ENCODE measurements around the gene R3HDM2.

R3HDM2 gene

DNA sequence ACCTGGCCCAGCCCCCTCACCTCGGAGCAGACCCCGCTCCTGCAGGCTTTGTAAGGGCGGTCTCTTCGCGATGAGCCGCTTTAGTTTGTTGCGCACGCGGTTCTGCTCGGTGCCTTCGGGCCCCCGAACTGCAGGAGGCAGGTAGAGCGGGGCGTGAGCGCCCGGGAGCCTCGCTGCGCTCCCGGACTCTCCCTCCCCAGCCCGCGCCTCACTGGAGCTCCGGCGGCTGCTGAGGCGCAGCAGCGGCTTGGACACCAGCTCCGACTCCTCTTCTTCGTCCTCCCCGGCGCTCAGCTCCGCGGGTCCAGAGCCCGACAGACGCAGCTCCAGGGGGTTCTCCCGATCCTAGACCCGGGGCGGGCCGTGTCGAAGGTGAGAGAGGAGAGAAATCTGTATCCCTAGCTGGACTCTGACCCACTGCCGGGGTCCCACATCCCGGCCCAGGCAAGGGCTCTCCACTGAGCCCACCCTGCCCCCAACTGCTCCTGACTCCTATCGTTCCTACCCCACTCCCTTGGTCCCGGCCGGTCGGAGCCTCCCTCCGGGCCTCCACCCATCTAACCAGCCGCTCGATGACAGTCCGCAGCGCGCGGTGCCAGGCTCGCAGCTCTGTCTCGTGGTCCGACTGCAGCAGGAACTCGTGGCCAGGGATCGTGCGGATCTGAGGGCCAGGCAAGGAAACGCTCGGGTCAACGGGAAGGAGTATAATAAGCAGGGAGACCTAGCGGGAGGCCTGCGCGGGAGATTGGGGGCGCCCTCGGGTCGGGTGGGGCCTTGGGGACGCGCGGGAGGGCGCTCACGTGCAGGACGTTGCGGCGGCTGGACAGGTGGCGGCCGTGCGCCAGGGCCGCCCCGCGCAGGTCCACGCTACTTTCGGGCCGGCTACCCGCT lies 44.7 kb upstream of the R3HDM2 start:
- peak; percentile 28 for DNase-seq (ENCODE audit: low read depth)
- TF ChIP-seq, protein P1, sequence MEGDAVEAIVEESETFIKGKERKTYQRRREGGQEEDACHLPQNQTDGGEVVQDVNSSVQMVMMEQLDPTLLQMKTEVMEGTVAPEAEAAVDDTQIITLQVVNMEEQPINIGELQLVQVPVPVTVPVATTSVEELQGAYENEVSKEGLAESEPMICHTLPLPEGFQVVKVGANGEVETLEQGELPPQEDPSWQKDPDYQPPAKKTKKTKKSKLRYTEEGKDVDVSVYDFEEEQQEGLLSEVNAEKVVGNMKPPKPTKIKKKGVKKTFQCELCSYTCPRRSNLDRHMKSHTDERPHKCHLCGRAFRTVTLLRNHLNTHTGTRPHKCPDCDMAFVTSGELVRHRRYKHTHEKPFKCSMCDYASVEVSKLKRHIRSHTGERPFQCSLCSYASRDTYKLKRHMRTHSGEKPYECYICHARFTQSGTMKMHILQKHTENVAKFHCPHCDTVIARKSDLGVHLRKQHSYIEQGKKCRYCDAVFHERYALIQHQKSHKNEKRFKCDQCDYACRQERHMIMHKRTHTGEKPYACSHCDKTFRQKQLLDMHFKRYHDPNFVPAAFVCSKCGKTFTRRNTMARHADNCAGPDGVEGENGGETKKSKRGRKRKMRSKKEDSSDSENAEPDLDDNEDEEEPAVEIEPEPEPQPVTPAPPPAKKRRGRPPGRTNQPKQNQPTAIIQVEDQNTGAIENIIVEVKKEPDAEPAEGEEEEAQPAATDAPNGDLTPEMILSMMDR (conservative IDR thresholded peaks at IDR 0.05; ENCODE audit: low read length), result no peak
- peak overlapping the region; percentile 20 for H3K4me3 ChIP-seq (ENCODE audit: low read length)

GRCh38 chr12:57474862-57475261 lies 44.0 kb upstream of the R3HDM2 start:
- H3K4me3 ChIP-seq (ENCODE audit: low read length), result no peak overlapping the region
- TF ChIP-seq, protein P1 (conservative IDR thresholded peaks at IDR 0.05; ENCODE audit: low read length), result no peak
- DNase-seq (ENCODE audit: low read depth), result no peak

DNA sequence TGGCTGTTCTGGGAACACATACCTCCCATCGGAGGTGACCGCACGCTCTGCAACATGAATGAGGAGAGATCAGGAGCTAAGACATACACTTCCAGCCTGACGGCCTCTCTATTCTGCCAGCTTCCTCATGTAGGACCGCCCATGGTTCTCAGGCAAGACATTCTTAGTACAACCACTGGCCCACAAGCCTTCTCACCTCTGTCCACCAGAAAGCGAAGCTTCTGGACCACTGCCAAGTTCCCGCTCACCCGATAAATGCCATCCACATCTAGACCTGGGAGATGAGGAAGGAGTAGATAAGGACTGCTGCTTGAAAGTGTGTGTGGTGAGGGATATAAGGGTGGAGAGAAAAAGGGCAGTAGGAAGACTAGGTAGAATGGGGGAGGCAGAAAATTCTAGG lies 43.6 kb upstream of the R3HDM2 start:
- TF ChIP-seq, protein P1 (conservative IDR thresholded peaks at IDR 0.05; ENCODE audit: low read length), result no peak
- H3K4me3 ChIP-seq (ENCODE audit: low read length), result no peak overlapping the region
- no peak for DNase-seq (ENCODE audit: low read depth)

GRCh38 chr12:57473886-57474285 lies 43.0 kb upstream of the R3HDM2 start:
- H3K4me3 ChIP-seq (ENCODE audit: low read length), result no peak overlapping the region
- DNase-seq (ENCODE audit: low read depth), result no peak
- TF ChIP-seq, protein P1 (conservative IDR thresholded peaks at IDR 0.05; ENCODE audit: low read length), result no peak

DNA sequence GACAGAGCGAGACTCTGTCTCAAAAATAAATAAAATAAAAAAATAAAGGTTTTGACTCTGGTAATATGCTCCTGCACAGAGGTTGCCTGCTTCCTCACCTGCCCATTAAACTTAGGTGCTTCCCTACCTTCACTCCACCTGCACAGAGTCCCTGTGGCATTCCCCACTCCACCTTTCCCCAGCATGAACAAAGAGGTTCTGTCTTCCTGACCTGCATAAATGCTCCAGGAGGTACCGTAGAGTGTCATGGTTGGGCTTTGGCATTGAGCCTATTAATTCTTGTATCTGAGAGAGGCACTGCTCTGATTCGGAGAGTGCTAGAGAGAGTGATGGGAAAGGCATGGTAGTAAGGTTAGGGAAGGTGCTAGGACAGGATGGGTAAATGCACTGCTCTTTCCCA lies 42.5 kb upstream of the R3HDM2 start:
- DNase-seq (ENCODE audit: low read depth), result no peak
- no peak overlapping the region for H3K4me3 ChIP-seq (ENCODE audit: low read length)
- TF ChIP-seq, protein P1 (conservative IDR thresholded peaks at IDR 0.05; ENCODE audit: low read length), result no peak

- no peak for DNase-seq (ENCODE audit: low read depth)
- H3K4me3 ChIP-seq (ENCODE audit: low read length), result no peak overlapping the region
- TF ChIP-seq, protein P1 (conservative IDR thresholded peaks at IDR 0.05; ENCODE audit: low read length), result no peak
Observed at GRCh38 chr12:57472391-57472790, 41.5 kb upstream of the R3HDM2 start.

DNA sequence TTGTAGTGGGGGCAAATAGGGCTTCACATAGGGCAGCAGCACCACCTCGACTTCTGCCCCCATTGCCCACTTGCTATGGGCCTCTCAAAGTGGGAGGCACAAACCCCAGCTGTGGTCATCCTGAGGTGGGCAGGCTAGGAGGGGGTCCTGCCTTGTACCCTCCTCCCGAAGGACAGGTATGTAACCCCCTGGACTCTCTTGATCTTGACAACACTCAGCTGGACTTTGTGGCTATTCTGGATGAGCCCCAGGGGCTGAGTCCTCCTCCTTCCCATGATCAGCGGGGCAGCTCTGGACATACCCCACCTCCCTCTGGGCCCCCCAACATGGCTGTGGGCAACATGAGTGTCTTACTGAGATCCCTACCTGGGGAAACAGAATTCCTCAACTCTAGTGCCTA lies 40.8 kb upstream of the R3HDM2 start:
- TF ChIP-seq, protein P1 (conservative IDR thresholded peaks at IDR 0.05; ENCODE audit: low read length), result no peak

More for the DNA sequence above, 40.8 kb upstream of the R3HDM2 start:
- H3K4me3 ChIP-seq (ENCODE audit: low read length), result no peak overlapping the region
- no peak for DNase-seq (ENCODE audit: low read depth)

All from AG10803 (cell line).